Large intestine (tissue), 1 donor: ENCODE measurements around the gene RBPJ. TPM values are rescaled to one million over a fixed set of nuclear protein-coding genes. Genes with fewer than 3 reads are reported as not detected.

Experiments
- polyA plus RNA-seq: library from polyadenylated mRNA; unstranded; fragments of 120-200 nt; gene quantifications from one replicate; pipeline ENCODE4 v1.2.1, GENCODE V29; 2013

RBPJ gene
- polyA plus RNA-seq, 1 donor = 64.3 TPM

Other genes with a start within 250 kb of the RBPJ start
- gene CCKAR, start 169.5 kb downstream of the RBPJ start, polyA plus RNA-seq = 0.52 TPM